Activated CD4-positive, alpha-beta T cell treated with anti-CD3 and anti-CD28 coated beads for 36 hours (primary cell): ENCODE measurements around the gene MAP3K6. TPM values are rescaled to one million over a fixed set of nuclear protein-coding genes. Genes with fewer than 3 reads are reported as not detected.
A peak's percentile ranks its signal among the peaks of the same experiment; 100 is the strongest.

Experiments
- ATAC-seq: fragments of 200-7000 bp; cut with Tn5 transposase; one replicate; pipeline ENCODE4 v1.10.0; 2021; ENCODE audit warnings: mild to moderate bottlenecking, moderate library complexity
- CTCF ChIA-PET: fragments of 350-600 bp; sonication (Branson Sonifier 250); formaldehyde crosslinking; loops from one replicate; lab custom pipeline; 2021; ENCODE audit warnings: antibody characterized with exemption; lab: Charles Lee
- POLR2A ChIA-PET: fragments of 350-600 bp; sonication (Branson Sonifier 250); formaldehyde crosslinking; loops from one replicate; lab custom pipeline; 2021; ENCODE audit warnings: antibody characterized with exemption, inconsistent platforms; lab: Charles Lee
- DNase-seq: peaks from one replicate; pipeline ENCODE4 v3.0.0-alpha.2; 2020
- H3K27ac Mint-ChIP-seq: one replicate; pipeline ENCODE4 v1.8.0; 2021; ENCODE audit warnings: mixed read lengths
- H3K27me3 Mint-ChIP-seq: one replicate; pipeline ENCODE4 v1.8.0; 2021; ENCODE audit warnings: mixed read lengths
- H3K36me3 Mint-ChIP-seq: one replicate; pipeline ENCODE4 v1.8.0; 2021; ENCODE audit warnings: low read depth, mixed read lengths
- H3K4me1 Mint-ChIP-seq: one replicate; pipeline ENCODE4 v1.8.0; 2021; ENCODE audit warnings: mixed read lengths
- H3K4me3 Mint-ChIP-seq: one replicate; pipeline ENCODE4 v1.8.0; 2021; ENCODE audit warnings: mild to moderate bottlenecking, moderate library complexity, mixed read lengths
- H3K9me3 Mint-ChIP-seq: one replicate; pipeline ENCODE4 v1.8.0; 2021; ENCODE audit warnings: low read depth, mixed read lengths
- intact Hi-C, 2 experiments: fragments of 100-400 bp; cut with DNase I in 1 of 2; cut with micrococcal nuclease in 1 of 2; formaldehyde crosslinking; loops; one replicate each; pipeline versions ENCODE4 v1.14.2 to v1.15.1; 2022 to 2024; cut with DNase I, micrococcal nuclease
- total RNA-seq, 2 experiments: library from RNA; stranded (reverse); gene quantifications; one replicate each; pipeline ENCODE4 v1.2.3, GENCODE V29; 2021

MAP3K6 gene
- total RNA-seq, 2 experiments from 2014 or later = 6.5 to 8.8 TPM

DNA sequence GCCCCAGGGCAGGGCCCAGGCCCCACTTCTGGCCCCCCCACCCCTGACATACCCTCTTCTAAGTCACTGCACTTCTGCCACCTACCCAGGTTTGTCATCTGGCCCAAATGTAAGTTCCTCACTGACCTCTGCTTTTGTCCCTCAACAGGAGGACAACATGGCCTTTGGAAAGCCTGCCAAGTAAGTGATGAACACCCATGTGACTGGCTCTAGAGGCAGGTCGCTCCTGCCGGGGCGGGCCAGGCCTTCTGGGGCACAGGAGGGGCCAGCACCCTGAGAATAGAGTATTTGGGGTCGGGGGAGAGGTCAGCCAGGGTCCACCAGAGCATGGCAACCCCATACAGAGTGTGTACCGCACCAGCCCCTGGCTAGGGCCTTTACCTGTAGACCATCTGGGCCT, 34.8 kb downstream of the MAP3K6 start:
- Mint-ChIP-seq H3K36me3 (peaks cover 36% of the 10 kb centered on the region), H3K27me3 (no peaks in the 10 kb centered on the region), H3K27ac (no peak overlapping the region), H3K9me3 (no peaks in the 10 kb centered on the region), H3K4me3 (no peak overlapping the region), H3K4me1 (peaks cover 31% of the 10 kb centered on the region)
- no peak for DNase-seq
- ATAC-seq = no peak
- ChIA-PET POLR2A (no interaction called here), CTCF (interaction anchor here (0.6 to 3.6 kb wide), 25 partner anchors 9 to 1033 kb away, joined by 3 to 43 read pairs (median 4); partner anchors contain the start of genes GPR3, MAP3K6 and SYTL1)
- intact Hi-C loops = loop anchor here (1.0 to 2.0 kb wide), 3 partner anchors 56 to 63 kb away; no protein-coding TSS in a partner anchor

DNA sequence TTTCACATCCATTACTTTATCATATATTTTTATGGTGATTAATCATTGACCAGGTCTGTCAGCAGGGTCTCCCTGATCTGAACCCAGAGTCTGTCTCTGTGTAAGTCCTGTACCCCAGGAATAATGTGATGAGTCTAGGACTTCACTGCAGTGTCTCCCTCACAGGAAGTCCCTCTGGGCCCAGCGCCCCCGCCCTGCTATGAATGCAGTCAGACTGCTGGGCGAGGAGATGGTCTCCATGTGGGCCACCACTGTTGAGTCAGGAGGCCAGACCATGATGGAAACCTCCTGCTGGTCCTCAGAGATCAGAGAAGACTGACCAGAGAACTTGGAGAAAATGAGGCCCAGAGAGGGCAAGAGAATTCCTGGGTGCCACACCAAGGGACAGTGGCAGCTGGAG, 35.3 kb downstream of the MAP3K6 start:
- no peaks in the 10 kb centered on the region for H3K9me3 Mint-ChIP-seq
- peaks cover 35% of the 10 kb centered on the region for H3K4me1 Mint-ChIP-seq
- peaks cover 34% of the 10 kb centered on the region for H3K36me3 Mint-ChIP-seq
- ChIA-PET POLR2A (no interaction called here), CTCF (interaction anchor here (2.2 to 3.6 kb wide), 4 partner anchors 22 to 275 kb away, joined by 10 to 30 read pairs (median 20); no protein-coding TSS in a partner anchor)
- intact Hi-C loops = no loop called here
- H3K27ac Mint-ChIP-seq = no peak overlapping the region
- no peaks in the 10 kb centered on the region for H3K27me3 Mint-ChIP-seq
- no peak overlapping the region for H3K4me3 Mint-ChIP-seq
- no peak for ATAC-seq
- DNase-seq = no peak

DNA sequence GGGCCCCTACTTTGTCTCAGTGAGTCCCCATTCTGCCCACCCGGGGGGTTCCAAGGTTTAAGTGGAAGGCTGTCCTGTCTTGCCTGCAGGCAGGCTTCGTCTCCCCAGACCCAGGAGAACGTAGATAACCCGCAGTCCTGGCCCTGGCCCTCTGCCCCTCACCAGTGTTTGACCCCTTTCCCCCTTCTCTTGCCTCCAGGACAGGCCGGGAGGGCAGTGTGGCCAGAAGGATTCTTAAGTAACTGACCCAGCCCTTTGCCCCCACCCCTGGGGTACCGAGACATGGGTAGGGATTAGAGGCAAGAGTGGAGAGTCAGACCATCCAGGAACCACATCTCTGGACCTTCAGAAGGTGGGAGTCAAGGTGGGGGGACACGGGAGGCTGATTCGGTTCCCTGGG, 36.0 kb downstream of the MAP3K6 start:
- Mint-ChIP-seq H3K9me3 (no peaks in the 10 kb centered on the region), H3K36me3 (peaks cover 30% of the 10 kb centered on the region), H3K4me1 (peaks cover 41% of the 10 kb centered on the region), H3K27me3 (no peaks in the 10 kb centered on the region), H3K27ac (peak overlapping the region; percentile 11), H3K4me3 (no peak overlapping the region)
- POLR2A ChIA-PET = no interaction called here
- CTCF ChIA-PET = no interaction called here
- DNase-seq (no peak), ATAC-seq (no peak)
- intact Hi-C loops = no loop called here

DNA sequence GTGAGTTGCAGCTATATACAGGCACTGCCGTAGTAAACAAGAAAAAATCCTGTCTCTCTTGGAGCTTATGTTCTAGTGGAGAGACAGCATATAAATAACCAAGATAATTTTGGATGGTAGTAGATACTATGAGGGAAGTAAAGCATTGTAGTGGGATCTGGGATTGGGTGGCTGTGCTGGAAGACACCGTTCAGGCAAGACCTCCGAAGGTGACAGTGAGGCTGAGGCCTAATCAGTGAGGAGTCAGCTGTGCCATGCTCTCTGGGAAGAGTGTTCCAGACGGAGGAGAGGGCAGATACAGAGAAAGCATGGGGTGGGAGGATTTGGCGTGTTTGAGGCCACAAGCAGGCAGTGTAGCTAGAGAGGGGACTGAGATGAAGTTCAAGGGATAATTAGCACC, 38.8 kb downstream of the MAP3K6 start:
- Mint-ChIP-seq H3K27me3 (no peaks in the 10 kb centered on the region), H3K4me1 (peaks cover 63% of the 10 kb centered on the region), H3K9me3 (no peaks in the 10 kb centered on the region), H3K36me3 (peaks cover 36% of the 10 kb centered on the region), H3K27ac (peak overlapping the region; percentile 8), H3K4me3 (no peak overlapping the region)
- ChIA-PET CTCF (interaction anchor here (0.8 to 2.7 kb wide), 5 partner anchors 14 to 279 kb away, joined by 3 to 9 read pairs (median 3); partner anchors contain the start of gene SYTL1), POLR2A (no interaction called here)
- intact Hi-C loops = loop anchor here in 1 of 2 experiments (10.0 kb wide), 1 partner anchor 277 kb away; the partner anchor contains the start of gene AHDC1
- no peak for ATAC-seq
- no peak for DNase-seq

DNA sequence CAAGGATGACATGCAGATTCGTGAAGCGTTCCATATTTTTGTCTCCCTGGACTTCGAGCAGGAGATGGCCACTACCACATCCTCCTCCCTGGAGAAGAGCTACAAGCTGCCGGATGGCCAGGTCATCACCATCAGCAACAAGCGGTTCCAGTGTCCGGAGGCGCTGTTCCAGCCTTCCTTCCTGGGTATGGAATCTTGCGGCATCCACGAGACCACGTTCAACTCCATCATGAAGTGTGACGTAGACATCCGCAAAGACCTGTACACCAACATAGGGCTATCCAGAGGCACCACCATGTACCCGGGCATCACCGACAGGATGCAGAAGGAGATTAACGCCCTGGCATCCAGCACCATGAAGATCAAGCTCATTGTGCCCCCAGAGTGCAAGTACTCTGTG, 41.5 kb downstream of the MAP3K6 start:
- CTCF ChIA-PET = interaction anchor here (1.1 to 1.5 kb wide), 2 partner anchors 66 to 279 kb away, joined by 6 to 7 read pairs; no protein-coding TSS in a partner anchor
- peaks cover 60% of the 10 kb centered on the region for H3K4me1 Mint-ChIP-seq
- no peak for DNase-seq
- H3K27me3 Mint-ChIP-seq = no peaks in the 10 kb centered on the region
- POLR2A ChIA-PET = no interaction called here
- peak overlapping the region; percentile 25 for H3K27ac Mint-ChIP-seq
- no peaks in the 10 kb centered on the region for H3K9me3 Mint-ChIP-seq
- peaks cover 36% of the 10 kb centered on the region for H3K36me3 Mint-ChIP-seq
- intact Hi-C loops = loop anchor here in 1 of 2 experiments (10.0 kb wide), 1 partner anchor 280 kb away; the partner anchor contains the start of gene AHDC1
- no peak overlapping the region for H3K4me3 Mint-ChIP-seq
- no peak for ATAC-seq

DNA sequence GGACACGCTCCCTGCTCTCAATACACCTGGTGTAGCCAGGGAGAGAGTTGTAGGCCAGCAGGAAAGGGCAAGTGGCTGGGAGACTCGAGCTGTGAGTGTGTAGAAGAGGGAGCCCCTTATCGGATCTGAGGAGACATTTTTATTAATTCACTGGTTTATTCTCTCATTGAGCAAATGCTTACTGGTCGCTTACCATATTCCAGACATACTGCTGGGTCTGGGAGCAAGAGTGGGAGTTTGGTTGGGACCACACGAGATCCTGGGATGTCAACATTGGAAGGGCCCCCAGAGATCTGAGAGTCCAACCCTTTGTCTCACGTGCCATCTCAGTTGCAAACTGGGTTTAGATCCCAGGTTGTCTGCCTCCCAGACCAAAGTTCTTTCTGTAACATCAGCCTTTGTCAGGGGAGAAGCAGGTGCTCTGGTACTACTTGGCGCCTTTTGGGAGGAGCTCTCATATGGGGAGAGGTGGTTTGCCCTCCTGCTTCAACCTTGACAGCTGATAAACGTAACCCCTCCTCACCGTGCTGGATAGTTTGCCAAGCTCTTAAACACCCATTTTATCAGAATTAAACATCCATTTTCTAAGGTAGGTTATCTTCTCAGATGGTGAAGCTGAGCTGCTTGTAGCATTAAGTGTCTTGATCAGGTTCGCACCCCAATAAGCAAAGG, 44.1 kb downstream of the MAP3K6 start:
- Mint-ChIP-seq H3K27me3 (no peaks in the 10 kb centered on the region), H3K4me1 (peaks cover 44% of the 10 kb centered on the region), H3K27ac (peak overlapping the region; percentile 90), H3K9me3 (no peaks in the 10 kb centered on the region), H3K4me3 (peak overlapping the region; percentile 94), H3K36me3 (peaks cover 29% of the 10 kb centered on the region)
- intact Hi-C loops = loop anchor here (1.0 to 10.0 kb wide), 14 partner anchors 18 to 1320 kb away; partner anchors contain the start of genes AHDC1 (in 2 of the 2), FAM76A (in 1 of the 2), GPR3 (in 1 of the 2) and MAP3K6 (in 1 of the 2)
- DNase-seq (no peak), ATAC-seq (no peak)
- ChIA-PET POLR2A (interaction anchor here (0.6 to 0.7 kb wide), 2 partner anchors 24 to 336 kb away, joined by 3 to 9 read pairs; no protein-coding TSS in a partner anchor), CTCF (interaction anchor here (0.7 to 2.7 kb wide), 10 partner anchors 9 to 275 kb away, joined by 3 to 23 read pairs (median 6); partner anchors contain the start of gene GPR3)

DNA sequence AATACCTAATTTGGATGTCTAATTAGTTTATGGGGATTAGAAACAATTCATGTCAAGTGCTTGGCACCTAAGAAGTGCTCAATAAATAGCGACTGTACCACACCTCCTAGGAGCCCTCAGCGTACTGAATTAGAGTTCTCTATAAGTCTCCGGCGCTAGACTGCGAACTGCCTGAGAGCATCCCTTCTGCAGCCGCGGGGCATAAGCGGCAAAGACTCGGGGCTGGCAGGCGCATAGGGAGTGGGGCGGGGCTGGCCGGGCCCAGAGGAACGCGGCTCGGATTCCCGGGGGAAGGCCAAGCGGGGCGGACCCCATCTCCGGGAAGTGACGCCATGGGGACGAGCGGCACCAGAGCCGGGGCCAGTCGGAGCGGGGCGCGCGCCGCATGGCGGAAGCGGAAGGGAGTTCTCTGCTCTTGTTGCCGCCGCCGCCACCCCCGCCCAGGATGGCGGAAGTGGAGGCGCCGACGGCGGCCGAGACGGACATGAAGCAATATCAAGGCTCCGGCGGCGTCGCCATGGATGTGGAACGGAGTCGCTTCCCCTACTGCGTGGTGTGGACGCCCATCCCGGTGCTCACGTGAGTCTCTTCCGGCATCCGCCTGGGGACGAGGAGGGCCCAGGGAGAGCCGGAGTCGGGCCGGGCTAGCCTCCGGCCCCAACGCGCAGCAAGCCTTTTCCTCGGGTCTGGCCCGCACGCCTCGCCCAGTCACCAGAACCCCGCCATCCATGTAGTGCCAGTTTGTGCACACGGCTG, 44.8 kb downstream of the MAP3K6 start, which contains the start of gene TMEM222:
TSS of gene TMEM222 (plus strand) at position 351 of the 756 bp plus-strand sequence. CDS start at position 386, 35 bp downstream.
- H3K36me3 Mint-ChIP-seq = peaks cover 27% of the 10 kb centered on the region
- CTCF ChIA-PET = interaction anchor here (1.0 to 2.7 kb wide), 5 partner anchors 11 to 73 kb away, joined by 3 to 23 read pairs (median 8); no protein-coding TSS in a partner anchor
- peaks cover 41% of the 10 kb centered on the region for H3K4me1 Mint-ChIP-seq
- peak within 1 kb of the TSS; percentile 94 for H3K4me3 Mint-ChIP-seq
- ATAC-seq (peak; percentile 98), DNase-seq (peak; percentile 99)
- no peaks in the 10 kb centered on the region for H3K9me3 Mint-ChIP-seq
- H3K27ac Mint-ChIP-seq = peak within 1 kb of the TSS; percentile 90
- intact Hi-C loops = loop anchor here (1.0 to 10.0 kb wide), 14 partner anchors 19 to 1320 kb away; partner anchors contain the start of genes AHDC1 (in 2 of the 2), FAM76A (in 1 of the 2), GPR3 (in 1 of the 2) and MAP3K6 (in 1 of the 2)
- POLR2A ChIA-PET = no interaction called here
- no peaks in the 10 kb centered on the region for H3K27me3 Mint-ChIP-seq

DNA sequence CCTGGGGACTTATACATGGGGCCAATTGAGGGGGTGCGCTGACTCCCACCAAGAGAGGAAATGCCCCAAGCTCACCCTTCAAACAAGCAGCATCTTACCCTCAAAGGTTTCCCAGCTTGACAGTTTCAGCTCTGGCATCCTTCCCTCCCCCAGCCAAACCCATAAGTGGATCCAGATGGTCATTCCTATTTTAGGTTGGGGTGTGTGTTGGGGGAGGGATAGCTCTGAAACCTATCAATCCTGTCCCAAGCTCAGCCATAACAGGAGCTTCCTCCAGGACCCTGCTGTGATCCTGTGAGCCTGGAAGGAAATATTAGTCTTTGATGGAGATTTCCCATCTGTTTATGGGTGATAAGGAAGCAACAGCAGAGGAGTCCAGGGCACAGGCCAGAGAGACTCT, 48.2 kb downstream of the MAP3K6 start:
- Mint-ChIP-seq H3K9me3 (no peaks in the 10 kb centered on the region), H3K27me3 (no peaks in the 10 kb centered on the region), H3K27ac (no peak overlapping the region), H3K36me3 (peaks cover 7% of the 10 kb centered on the region), H3K4me1 (peaks cover 10% of the 10 kb centered on the region), H3K4me3 (no peak overlapping the region)
- CTCF ChIA-PET = interaction anchor here (0.6 to 1.2 kb wide), 5 partner anchors 18 to 748 kb away, joined by 3 to 4 read pairs (median 3); partner anchors contain the start of gene SYTL1
- ATAC-seq (no peak), DNase-seq (no peak)
- intact Hi-C loops = no loop called here
- POLR2A ChIA-PET = interaction anchor here (0.7 kb wide), 1 partner anchor 238 kb away, joined by 4 read pairs; no protein-coding TSS in a partner anchor

DNA sequence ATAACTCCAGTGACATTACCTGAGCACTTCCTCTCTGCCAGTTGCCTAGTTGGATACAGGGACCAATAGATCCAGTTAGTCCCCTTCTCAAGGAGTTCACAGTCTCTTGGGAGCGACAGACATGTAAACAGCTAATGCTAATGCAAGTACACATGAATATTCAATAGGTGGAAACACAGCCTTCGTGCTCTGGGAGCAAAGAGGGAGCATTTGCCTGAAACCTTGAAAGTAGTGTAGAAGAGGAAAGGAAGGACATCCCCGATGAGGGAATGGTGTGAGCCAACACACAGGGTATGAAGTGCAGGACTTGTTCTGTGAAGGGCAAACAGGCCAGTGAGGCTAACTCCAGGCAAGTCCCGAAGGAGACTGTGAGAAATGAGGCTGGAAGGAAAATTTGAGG, 48.6 kb downstream of the MAP3K6 start:
- intact Hi-C loops = no loop called here
- Mint-ChIP-seq H3K27ac (no peak overlapping the region), H3K4me1 (peaks cover 6% of the 10 kb centered on the region), H3K4me3 (no peak overlapping the region), H3K36me3 (peaks cover 7% of the 10 kb centered on the region), H3K27me3 (no peaks in the 10 kb centered on the region), H3K9me3 (no peaks in the 10 kb centered on the region)
- DNase-seq = no peak
- no peak for ATAC-seq
- ChIA-PET POLR2A (interaction anchor here (0.7 kb wide), 2 partner anchors 238 to 657 kb away, joined by 3 to 4 read pairs; no protein-coding TSS in a partner anchor), CTCF (interaction anchor here (0.6 to 1.9 kb wide), 3 partner anchors 18 to 416 kb away, joined by 3 to 7 read pairs (median 3); no protein-coding TSS in a partner anchor)

DNA sequence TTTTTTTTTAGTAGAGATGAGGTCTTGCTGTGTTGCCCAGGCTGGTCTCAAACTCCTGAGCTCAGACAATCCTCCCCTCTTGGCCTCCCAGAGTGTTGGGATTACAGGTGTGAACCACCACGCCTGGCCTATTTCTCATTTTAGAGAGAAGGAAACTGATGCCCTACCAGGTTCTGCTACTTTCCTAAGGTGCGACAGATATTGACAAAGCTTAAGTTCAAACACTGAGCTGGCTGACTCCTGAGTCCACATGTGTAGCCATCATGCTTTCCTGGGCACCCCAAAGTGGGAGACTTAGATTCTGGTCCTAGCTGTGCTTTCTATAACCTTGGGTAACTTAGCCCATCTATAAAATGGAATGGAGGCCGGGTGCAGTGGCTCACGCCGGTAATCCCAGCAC, 49.9 kb downstream of the MAP3K6 start:
- Mint-ChIP-seq H3K27me3 (no peaks in the 10 kb centered on the region), H3K27ac (no peak overlapping the region), H3K36me3 (no peaks in the 10 kb centered on the region), H3K4me1 (peaks cover 6% of the 10 kb centered on the region), H3K4me3 (no peak overlapping the region), H3K9me3 (no peaks in the 10 kb centered on the region)
- no peak for ATAC-seq
- DNase-seq = no peak
- intact Hi-C loops = no loop called here
- ChIA-PET POLR2A (no interaction called here), CTCF (interaction anchor here (0.6 to 1.9 kb wide), 6 partner anchors 15 to 353 kb away, joined by 3 to 7 read pairs (median 4); no protein-coding TSS in a partner anchor)
